Stimulated activated CD8-positive, alpha-beta memory T cell treated with anti-CD3 and anti-CD28 coated beads, Interleukin-4, amount 100 ng/mL, for 48 hours (primary cell): ENCODE measurements around the gene FAM117A.
"Not testable (repeated sequence)": the region's sequence is repeated elsewhere in the genome, so short reads cannot be mapped to it uniquely, and the experiment has no call there.

Experiments
- DNase-seq: peaks from one replicate; pipeline ENCODE4 v3.0.0-alpha.2; 2020

Gene FAM117A

GRCh38 chr17:49739641-49740271, 24.2 kb downstream of the FAM117A start:
- peak; percentile 87 for DNase-seq

- DNase-seq = no peak
These were observed 25.3 kb downstream of the FAM117A start for GRCh38 chr17:49738456-49739163.

- DNase-seq = no peak
These were observed 29.1 kb downstream of the FAM117A start for GRCh38 chr17:49734515-49735490.

- no peak for DNase-seq
These were observed 32.5 kb downstream of the FAM117A start for GRCh38 chr17:49731435-49731831.

- DNase-seq = no peak
These were observed 33.0 kb downstream of the FAM117A start for GRCh38 chr17:49730785-49731434.

- no peak for DNase-seq
These were observed 33.7 kb downstream of the FAM117A start for GRCh38 chr17:49730078-49730784.

GRCh38 chr17:49729069-49729468, 34.9 kb downstream of the FAM117A start:
- DNase-seq = no peak

GRCh38 chr17:49728425-49728824, 35.5 kb downstream of the FAM117A start:
- no peak for DNase-seq

- no peak for DNase-seq
These were observed 36.6 kb downstream of the FAM117A start for GRCh38 chr17:49727380-49727779.

- DNase-seq = no peak
These were observed 38.3 kb downstream of the FAM117A start for GRCh38 chr17:49725452-49726130.

- DNase-seq = not testable (repeated sequence)
These were observed 39.4 kb downstream of the FAM117A start for GRCh38 chr17:49724552-49724951.

- no peak for DNase-seq
These were observed 40.5 kb downstream of the FAM117A start for GRCh38 chr17:49723423-49723822.

GRCh38 chr17:49722066-49722465, 41.9 kb downstream of the FAM117A start:
- DNase-seq = no peak

- DNase-seq = peak; percentile 57
These were observed 46.5 kb downstream of the FAM117A start for GRCh38 chr17:49717371-49717861.

- DNase-seq = no peak
These were observed 47.1 kb downstream of the FAM117A start for GRCh38 chr17:49716668-49717364.

- peak; percentile 60 for DNase-seq
These were observed 48.1 kb downstream of the FAM117A start for GRCh38 chr17:49715717-49716279.

GRCh38 chr17:49715216-49715615, 48.7 kb downstream of the FAM117A start:
- peak; percentile 46 for DNase-seq

- DNase-seq = peak; percentile 32
These were observed 55.3 kb downstream of the FAM117A start for GRCh38 chr17:49708515-49709183.

- DNase-seq = peak; percentile 98
These were observed 56.1 kb downstream of the FAM117A start, which contains the start of gene SLC35B1 for GRCh38 chr17:49707608-49708514. TSS of gene SLC35B1 (minus strand) at chr17:49707964. CDS start at chr17:49707833, 131 bp downstream.
